T1000 (cell line): Measurements from ENCODE around the gene PRKAR2B.

ENCODE experiments used
- DNase-seq: peaks from one replicate; lab custom pipeline; 2025; ENCODE audit warnings: mixed read lengths; lab: John Stamatoyannopoulos, UW

Gene PRKAR2B

GRCh38 chr7:107185716-107186115 lies 141.2 kb downstream of the PRKAR2B start:
- no peak for DNase-seq

- no peak for DNase-seq
Measured at GRCh38 chr7:107186240-107186639, 141.7 kb downstream of the PRKAR2B start.

- DNase-seq: no peak
Measured at GRCh38 chr7:107187774-107188173, 143.3 kb downstream of the PRKAR2B start.

- no peak for DNase-seq
Measured at GRCh38 chr7:107190090-107190489, 145.6 kb downstream of the PRKAR2B start.

- DNase-seq: no peak
Measured at GRCh38 chr7:107194052-107194451, 149.5 kb downstream of the PRKAR2B start.

- DNase-seq: no peak
Measured at GRCh38 chr7:107196834-107197610, 152.5 kb downstream of the PRKAR2B start.

- DNase-seq: no peak
Measured at GRCh38 chr7:107201795-107202450, 157.4 kb downstream of the PRKAR2B start.

GRCh38 chr7:107203607-107204006 lies 159.1 kb downstream of the PRKAR2B start:
- DNase-seq: no peak

GRCh38 chr7:107206136-107206535 lies 161.6 kb downstream of the PRKAR2B start:
- no peak for DNase-seq

GRCh38 chr7:107206706-107207105 lies 162.2 kb downstream of the PRKAR2B start:
- DNase-seq: no peak

- DNase-seq: no peak
Measured at GRCh38 chr7:107207459-107207858, 163.0 kb downstream of the PRKAR2B start.

- no peak for DNase-seq
Measured at GRCh38 chr7:107208024-107208521, 163.6 kb downstream of the PRKAR2B start.

GRCh38 chr7:107208563-107208962 lies 164.1 kb downstream of the PRKAR2B start:
- DNase-seq: no peak

GRCh38 chr7:107209565-107209964 lies 165.1 kb downstream of the PRKAR2B start:
- no peak for DNase-seq

GRCh38 chr7:107210400-107210799 lies 165.9 kb downstream of the PRKAR2B start:
- no peak for DNase-seq
